H1 (cell line): Measurements from ENCODE around the gene KLHL8. TPM values are rescaled to one million over a fixed set of nuclear protein-coding genes. Genes with fewer than 3 reads are reported as not detected.

Source experiments
- CTCF ChIA-PET: fragments of 300-600 bp; sonication (Branson Sonifier 250); formaldehyde crosslinking; loops from one replicate; lab custom pipeline; 2021; ENCODE audit not compliant: partially characterized antibody; lab: Charles Lee
- POLR2A ChIA-PET: fragments of 300-600 bp; sonication (Branson Sonifier 250); formaldehyde crosslinking; loops from one replicate; lab custom pipeline; 2021; ENCODE audit warnings: inconsistent platforms; ENCODE audit not compliant: partially characterized antibody; lab: Charles Lee
- DNase-seq, 2 experiments: peaks; one replicate each; pipeline versions ENCODE4 v3.0.0 to v3.0.0-alpha.2; 2010 to 2022; ENCODE audit warnings: low spot score in 2 of 2, low read depth in 1 of 2, mixed read lengths in 1 of 2
- FAIRE-seq: peaks from 2 replicates; lab custom pipeline; 2011; peaks lifted over from hg19 to GRCh38; lab: Jason Lieb, UNC
- H2AFZ ChIP-seq: 2 replicates; pipeline ENCODE4 v1.8.1; 2012; ENCODE audit warnings: low read length, inconsistent platforms
- H2AK5ac ChIP-seq: 2 replicates; pipeline ENCODE4 v1.6.1; 2013; ENCODE audit warnings: low read depth, low read length
- H2BK120ac ChIP-seq: replicated peaks from 2 replicates; pipeline ENCODE3; 2013; ENCODE audit warnings: low read depth, low read length, inconsistent platforms
- H2BK12ac ChIP-seq: 2 replicates; pipeline ENCODE4 v1.6.1; 2013; ENCODE audit warnings: low read depth, low read length
- H2BK15ac ChIP-seq: 2 replicates; pipeline ENCODE4 v1.6.1; 2013; ENCODE audit warnings: low read length
- H2BK20ac ChIP-seq: 2 replicates; pipeline ENCODE4 v1.6.1; 2013; ENCODE audit warnings: low read length
- H2BK5ac ChIP-seq: 2 replicates; pipeline ENCODE4 v1.6.1; 2013; ENCODE audit warnings: low read depth, low read length
- H3K14ac ChIP-seq: 2 replicates; pipeline ENCODE4 v1.6.1; 2013; ENCODE audit warnings: inconsistent platforms; ENCODE audit not compliant: insufficient read length
- H3K18ac ChIP-seq: 2 replicates; pipeline ENCODE4 v1.6.1; 2013; ENCODE audit warnings: low read length; ENCODE audit errors: extremely low read depth
- H3K23ac ChIP-seq: 2 replicates; pipeline ENCODE4 v1.6.1; 2013; ENCODE audit warnings: inconsistent platforms; ENCODE audit not compliant: insufficient read length
- H3K23me2 ChIP-seq: 2 replicates; pipeline ENCODE4 v1.6.1; 2013; ENCODE audit warnings: low read depth, low read length
- H3K27ac ChIP-seq: 2 replicates; pipeline ENCODE4 v1.6.1; 2011; ENCODE audit warnings: low read depth, low read length, inconsistent platforms
- H3K27me3 ChIP-seq, 4 experiments: replicated peaks in 1 of 4; 1 replicate in 1 of 4; 2 replicates in 3 of 4; pipeline versions ENCODE4 v1.6.1 to v1.8.1; 2011 to 2013; ENCODE audit warnings: low read length in 3 of 4, mild to moderate bottlenecking in 3 of 4, inconsistent platforms in 2 of 4, mixed read lengths in 2 of 4, moderate library complexity in 1 of 4; ENCODE audit not compliant: control insufficient read depth in 3 of 4, insufficient read depth in 3 of 4; ENCODE audit errors: extremely low read depth in 1 of 4
- H3K36me3 ChIP-seq, 4 experiments: 2 replicates each; pipeline versions ENCODE4 v1.6.1 to v1.8.1; 2011 to 2013; ENCODE audit warnings: mild to moderate bottlenecking in 4 of 4, low read length in 3 of 4, moderate library complexity in 2 of 4, control low read depth in 1 of 4, inconsistent platforms in 1 of 4; ENCODE audit not compliant: insufficient read depth in 4 of 4, control insufficient read depth in 2 of 4
- H3K4ac ChIP-seq: replicated peaks from 2 replicates; pipeline ENCODE3; 2013; ENCODE audit warnings: low read length, low read depth, mixed read lengths, inconsistent platforms; ENCODE audit not compliant: insufficient read length
- H3K4me1 ChIP-seq, 4 experiments: replicated peaks in 1 of 4; 1 replicate in 1 of 4; 2 replicates in 3 of 4; pipeline versions ENCODE4 v1.6.1 to v1.8.1; 2011 to 2013; ENCODE audit warnings: low read length in 3 of 4, inconsistent platforms in 2 of 4, mixed read lengths in 1 of 4; ENCODE audit not compliant: insufficient read depth in 4 of 4, control insufficient read depth in 3 of 4
- H3K4me2 ChIP-seq, 2 experiments: 2 replicates each; pipeline versions ENCODE4 v1.6.1 to v1.8.1; 2011 to 2013; ENCODE audit warnings: low read depth in 2 of 2, low read length in 2 of 2, control low read depth in 1 of 2, inconsistent platforms in 1 of 2, mild to moderate bottlenecking in 1 of 2; ENCODE audit not compliant: insufficient read depth in 1 of 2
- H3K4me3 ChIP-seq, 4 experiments: fragments of 200-600, 300-600 bp in 1 of 4; sonication (generic), shearing (Covaris generic), sonication (Bioruptor Twin) in 1 of 4; 2 replicates each; pipeline versions ENCODE4 v1.5.1 to v1.8.1; 2011 to 2016; ENCODE audit warnings: low read length in 4 of 4, low read depth in 3 of 4, control low read depth in 2 of 4, inconsistent platforms in 2 of 4, mild to moderate bottlenecking in 2 of 4, mixed read lengths in 1 of 4, moderate library complexity in 1 of 4; ENCODE audit not compliant: insufficient read depth in 2 of 4; ENCODE audit errors: extremely low read depth in 1 of 4
- H3K56ac ChIP-seq: replicated peaks from 2 replicates; pipeline ENCODE3; 2013; ENCODE audit warnings: low read depth, mild to moderate bottlenecking, mixed read lengths, low read length, inconsistent platforms; ENCODE audit not compliant: insufficient read length
- H3K79me1 ChIP-seq: 2 replicates; pipeline ENCODE4 v1.6.1; 2013; ENCODE audit warnings: low read depth, low read length, control low read depth
- H3K79me2 ChIP-seq, 2 experiments: 2 replicates each; pipeline versions ENCODE4 v1.6.1 to v1.8.1; 2012 to 2013; ENCODE audit warnings: low read length in 2 of 2, mild to moderate bottlenecking in 2 of 2, inconsistent platforms in 1 of 2; ENCODE audit not compliant: insufficient read depth in 2 of 2, control insufficient read depth in 1 of 2
- H3K9ac ChIP-seq, 4 experiments: replicated peaks in 1 of 4; 1 replicate in 1 of 4; 2 replicates in 3 of 4; pipeline versions ENCODE4 v1.6.1 to v1.8.1; 2011 to 2013; ENCODE audit warnings: low read depth in 3 of 4, low read length in 3 of 4, control low read depth in 2 of 4, mild to moderate bottlenecking in 2 of 4, moderate library complexity in 2 of 4, inconsistent platforms in 1 of 4; ENCODE audit errors: extremely low read depth in 1 of 4
- H3K9me3 ChIP-seq, 2 experiments: 2 replicates each; pipeline versions ENCODE4 v1.6.1 to v1.8.1; 2012 to 2013; ENCODE audit warnings: mild to moderate bottlenecking in 2 of 2, moderate library complexity in 2 of 2, control low read depth in 1 of 2, inconsistent platforms in 1 of 2, low read depth in 1 of 2, low read length in 1 of 2, mixed read lengths in 1 of 2; ENCODE audit not compliant: insufficient read depth in 2 of 2
- H4K20me1 ChIP-seq, 2 experiments: replicated peaks in 1 of 2; 2 replicates each; pipeline versions ENCODE3 to v1.8.1; 2011 to 2013; ENCODE audit warnings: inconsistent platforms in 2 of 2, low read length in 2 of 2, mild to moderate bottlenecking in 1 of 2; ENCODE audit not compliant: insufficient read depth in 2 of 2, control insufficient read depth in 1 of 2
- H4K5ac ChIP-seq: 2 replicates; pipeline ENCODE4 v1.6.1; 2013; ENCODE audit warnings: low read length, low read depth, mixed read lengths, inconsistent platforms; ENCODE audit not compliant: insufficient read length
- H4K8ac ChIP-seq: 2 replicates; pipeline ENCODE4 v1.8.0; 2013; ENCODE audit warnings: mild to moderate bottlenecking, moderate library complexity, low read length, inconsistent platforms; ENCODE audit not compliant: insufficient read depth; ENCODE audit errors: extremely low read depth
- H4K91ac ChIP-seq: replicated peaks from 2 replicates; pipeline ENCODE3; 2013; ENCODE audit warnings: low read length, mixed read lengths, inconsistent platforms; ENCODE audit not compliant: insufficient read length
- CBX8 ChIP-seq: fragments of 300-800, 300-1000 bp; sonication (generic); IDR thresholded peaks from 2 replicates; pipeline ENCODE4 v1.7.1; 2016; ENCODE audit warnings: low read depth, low read length, borderline replicate concordance
- CEBPB ChIP-seq: IDR thresholded peaks from 2 replicates; pipeline ENCODE4 v1.6.1; 2012; ENCODE audit warnings: low read depth, low read length
- EGR1 ChIP-seq: IDR thresholded peaks from 2 replicates; pipeline ENCODE4 v1.6.1; 2011; ENCODE audit warnings: low read depth, low read length, borderline replicate concordance
- GTF2F1 ChIP-seq: IDR thresholded peaks from 2 replicates; pipeline ENCODE4 v1.6.1; 2012; ENCODE audit warnings: low read depth, low read length, improper control_type of control experiment, borderline replicate concordance
- KDM1A ChIP-seq: fragments of 200-600, 300-600 bp; sonication (generic); IDR thresholded peaks from 2 replicates; pipeline ENCODE4 v1.7.1; 2016; ENCODE audit warnings: mild to moderate bottlenecking, low read length, borderline replicate concordance
- POU5F1 ChIP-seq: IDR thresholded peaks from 2 replicates; pipeline ENCODE4 v1.6.1; 2011; ENCODE audit warnings: low read depth, mild to moderate bottlenecking, low read length, moderate library complexity
- RBBP5 ChIP-seq: IDR thresholded peaks from 2 replicates; pipeline ENCODE4 v1.7.1; 2012; ENCODE audit warnings: low read depth, mild to moderate bottlenecking, inconsistent platforms, low read length, moderate library complexity, borderline replicate concordance
- USF2 ChIP-seq: IDR thresholded peaks from 2 replicates; pipeline ENCODE4 v1.6.1; 2011; ENCODE audit warnings: low read length, improper control_type of control experiment
- WGBS, 2 experiments: shearing (Covaris generic) in 1 of 2; methylation state at CpG; one replicate each; pipeline versions ENCODE4 v1.1.6 to v1.1.7; 2013 to 2015; ENCODE audit warnings: low lambda C conversion rate in 2 of 2, mixed read lengths in 2 of 2, inconsistent platforms in 1 of 2, low coverage in 1 of 2, missing lambda C conversion rate in 1 of 2; ENCODE audit not compliant: insufficient replicate concordance in 2 of 2, insufficient coverage in 1 of 2, insufficient read length in 1 of 2; ENCODE audit errors: extremely low coverage in 1 of 2, missing lambda C conversion rate in 1 of 2; 5-methylcytosine and 5-hydroxymethylcytosine counted together
- polyA plus RNA-seq, 7 experiments: library from polyadenylated mRNA; depleted of rRNA in 3 of 7; stranded (reverse) in 5 of 7; unstranded in 2 of 7; fragments of >200 nt in 5 of 7; fragments of 200-250 nt in 2 of 7; gene quantifications; 1 replicate in 5 of 7; 2 replicates in 1 of 7; 4 replicates in 1 of 7; pipeline versions ENCODE4 v1.2.1 to v1.2.3, GENCODE V29; 2011 to 2013; ENCODE audit warnings: missing spikeins in 2 of 7, mixed read lengths in 2 of 7
- total RNA-seq: library from RNA; stranded (reverse); fragmentation: NEBNext Ultra II Directional; extraction: Animal tissue kit (Norgen Biotek cat#: 25700); gene quantifications from 2 replicates; pipeline ENCODE4 v1.2.1, GENCODE V29; 2021

KLHL8 gene
- total and polyA plus RNA-seq, 2 of the 8 experiments (the other 6 are each of a cell fraction or from before 2014, with no cell fraction given): 0.94 to 8.1 TPM

GRCh38 chr4:87129681-87130080, 90.7 kb downstream of the KLHL8 start:
- H3K56ac ChIP-seq: no peak overlapping the region
- no peak overlapping the region for H3K4me2 ChIP-seq
- H3K4ac ChIP-seq: no peak overlapping the region
- 94% methylated on average over 4 of the region's 6 CpGs; no CpG with 5 or more reads in 1 of the 2 experiments for WGBS, 2 experiments
- no peaks in the 10 kb centered on the region for H3K23me2 ChIP-seq
- no peak overlapping the region for H2BK12ac ChIP-seq
- peaks cover 19 to 88% (median 63%) of the 10 kb centered on the region in 4 experiments for H3K36me3 ChIP-seq
- H3K27ac ChIP-seq: no peak overlapping the region
- H4K5ac ChIP-seq: no peak overlapping the region
- no peaks in the 10 kb centered on the region for H3K4me1 ChIP-seq
- H4K20me1 ChIP-seq: peaks cover 0 to 1% of the 10 kb centered on the region in 2 experiments
- H4K8ac ChIP-seq: no peak overlapping the region
- H3K18ac ChIP-seq: no peak overlapping the region
- TF ChIP-seq RBBP5: no peak
- no peak for TF ChIP-seq USF2
- TF ChIP-seq EGR1: no peak
- TF ChIP-seq CBX8: no peak
- TF ChIP-seq GTF2F1: no peak
- TF ChIP-seq KDM1A: no peak
- TF ChIP-seq CEBPB: no peak
- TF ChIP-seq POU5F1: no peak
- H2BK120ac ChIP-seq: no peak overlapping the region
- no peaks in the 10 kb centered on the region for H3K27me3 ChIP-seq
- ChIA-PET CTCF (no interaction called here), POLR2A (no interaction called here)
- no peak for DNase-seq
- no peak overlapping the region for H2AFZ ChIP-seq
- H2BK5ac ChIP-seq: no peak overlapping the region
- no peak overlapping the region for H4K91ac ChIP-seq
- H3K9ac ChIP-seq: no peak overlapping the region
- no peaks in the 10 kb centered on the region for H3K79me2 ChIP-seq
- FAIRE-seq: no peak
- H3K23ac ChIP-seq: no peak overlapping the region
- no peak overlapping the region for H2AK5ac ChIP-seq
- H3K9me3 ChIP-seq: no peaks in the 10 kb centered on the region
- no peak overlapping the region for H3K14ac ChIP-seq
- H2BK20ac ChIP-seq: no peak overlapping the region
- H3K4me3 ChIP-seq: no peak overlapping the region
- H2BK15ac ChIP-seq: no peak overlapping the region
- H3K79me1 ChIP-seq: no peaks in the 10 kb centered on the region
